ENCODE results near the gene ANKRD34B. TPM values are rescaled to one million over a fixed set of nuclear protein-coding genes. Genes with fewer than 3 reads are reported as not detected.
A peak's percentile ranks its signal among the peaks of the same experiment; 100 is the strongest.
"Not testable (repeated sequence)": the region's sequence is repeated elsewhere in the genome, so short reads cannot be mapped to it uniquely, and the experiment has no call there.

ANKRD34B gene
- total RNA-seq = not detected
- long read RNA-seq = 0 reads

DNA sequence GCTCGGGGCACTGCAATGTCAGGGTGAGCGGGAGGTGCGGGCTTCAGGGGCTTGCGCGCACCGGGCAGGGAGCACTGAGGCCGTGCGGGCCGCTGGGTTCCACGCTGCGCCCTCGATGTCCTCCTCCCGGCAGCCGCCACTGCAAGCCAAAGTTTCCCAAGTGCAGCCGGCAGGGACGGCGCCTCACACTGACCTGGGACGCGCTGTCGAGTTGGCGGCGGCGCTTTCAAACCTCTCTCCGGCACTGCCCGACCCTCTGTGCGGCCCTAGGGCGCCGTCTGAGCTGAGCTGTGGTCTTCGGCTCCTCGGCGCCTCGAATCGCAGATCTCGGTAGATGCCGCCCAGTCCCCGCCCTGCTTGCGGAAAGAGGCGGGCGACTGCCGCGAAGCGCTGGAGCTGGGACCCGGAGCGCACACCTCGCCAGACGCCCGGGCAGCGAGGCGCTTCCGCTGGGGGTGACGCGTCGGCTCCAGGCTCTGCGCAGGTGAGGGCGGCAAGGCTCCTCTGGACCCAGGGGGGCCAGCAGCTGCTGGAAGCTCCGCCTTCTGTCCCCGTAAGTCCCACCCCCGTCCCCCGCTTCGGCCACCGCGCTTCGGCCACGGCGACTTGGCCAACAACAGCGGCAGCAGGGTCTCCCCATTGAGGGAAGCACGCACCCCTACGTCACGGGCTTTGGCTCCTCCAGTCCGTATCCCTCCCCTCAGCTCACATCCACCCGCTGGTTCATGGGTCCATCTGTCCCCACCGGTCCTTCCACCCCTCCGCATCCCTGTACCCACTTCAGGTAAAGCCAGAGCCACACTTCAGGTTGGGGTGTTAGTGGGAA lies at the start of gene ANKRD34B:
TSS of gene ANKRD34B (minus strand) at position 320 of the 826 bp plus-strand sequence. CDS start 10,261 bp downstream, outside the sequence.
- DNase-seq (peak; percentile 45), ATAC-seq (ENCODE audit: poor library complexity) (no peak)
- intact Hi-C loops (cut with DNase I) = no loop called here

DNA sequence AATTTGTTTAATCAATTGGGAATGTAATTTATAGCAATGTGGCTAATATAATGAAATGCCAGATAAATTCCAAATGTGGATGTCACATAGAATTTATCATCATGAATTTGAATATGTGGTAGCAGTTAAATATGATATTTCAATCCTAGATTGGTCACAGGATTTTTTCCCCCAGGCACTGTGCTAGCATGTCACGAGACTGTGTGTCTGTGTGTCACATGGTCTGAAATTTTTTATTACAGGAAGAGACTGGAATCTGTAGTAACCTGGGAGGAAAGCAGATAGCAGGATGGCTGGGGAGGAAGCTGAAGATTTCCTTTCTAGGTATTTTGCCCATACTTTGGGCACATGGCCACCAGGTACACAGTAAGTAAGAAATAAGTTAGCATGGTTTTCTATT lies 49.0 kb upstream of the ANKRD34B start:
- ATAC-seq (ENCODE audit: poor library complexity) (no peak), DNase-seq (no peak)
- intact Hi-C loops (cut with DNase I) = no loop called here

DNA sequence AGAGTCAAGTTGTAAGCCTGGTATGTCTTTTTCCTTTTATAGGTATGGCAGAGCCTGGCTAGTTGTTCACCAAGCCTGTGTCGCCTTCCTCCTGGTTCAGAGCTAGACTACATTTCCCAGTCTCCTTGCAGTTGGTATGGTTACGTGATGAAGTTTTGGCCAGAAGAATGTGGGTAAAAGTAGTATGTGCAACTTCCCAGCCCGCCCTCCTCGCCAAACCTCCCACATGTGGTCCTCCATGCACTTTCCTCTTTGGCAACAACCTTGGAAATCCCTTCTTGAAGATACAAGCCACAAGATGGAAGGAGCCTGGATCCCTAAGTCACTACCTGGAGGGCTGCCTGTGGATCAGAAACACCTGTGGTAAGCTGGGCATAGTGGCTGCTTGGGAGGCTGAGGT lies 48.4 kb upstream of the ANKRD34B start:
- intact Hi-C loops (cut with DNase I) = no loop called here
- ATAC-seq (ENCODE audit: poor library complexity) = no peak
- DNase-seq = no peak

DNA sequence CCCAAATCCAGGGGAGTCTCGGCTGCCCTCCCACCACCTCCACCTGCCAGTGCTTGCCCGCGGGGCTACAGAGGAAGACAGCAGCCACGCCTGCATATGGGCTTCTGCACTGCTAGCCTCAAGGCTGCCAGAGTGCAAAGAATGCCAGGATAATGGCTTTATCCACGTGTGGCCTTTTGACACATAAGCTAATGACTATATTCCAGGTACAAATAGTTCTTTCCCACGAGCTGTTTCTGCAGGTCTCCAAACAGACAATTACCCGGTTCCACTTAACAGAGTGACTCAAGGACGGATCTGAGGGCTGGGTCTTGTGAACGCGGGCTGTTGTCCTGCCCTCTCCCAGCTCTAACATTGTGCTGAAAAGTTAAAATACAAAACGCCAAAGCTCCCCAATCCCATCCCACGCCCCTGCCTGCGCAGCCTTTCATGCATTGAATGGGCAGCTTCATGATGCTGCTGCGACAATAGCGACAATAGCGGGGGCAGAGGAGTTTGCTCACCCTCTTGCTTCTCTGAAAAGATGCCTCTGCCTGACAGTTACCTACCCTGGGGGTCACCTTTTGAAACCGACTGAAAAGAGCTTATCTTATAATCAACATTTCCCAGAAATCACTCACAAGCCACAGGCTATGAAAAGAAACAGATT lies 45.3 kb upstream of the ANKRD34B start:
- intact Hi-C loops (cut with DNase I) = no loop called here
- ATAC-seq (ENCODE audit: poor library complexity) (no peak), DNase-seq (no peak)

DNA sequence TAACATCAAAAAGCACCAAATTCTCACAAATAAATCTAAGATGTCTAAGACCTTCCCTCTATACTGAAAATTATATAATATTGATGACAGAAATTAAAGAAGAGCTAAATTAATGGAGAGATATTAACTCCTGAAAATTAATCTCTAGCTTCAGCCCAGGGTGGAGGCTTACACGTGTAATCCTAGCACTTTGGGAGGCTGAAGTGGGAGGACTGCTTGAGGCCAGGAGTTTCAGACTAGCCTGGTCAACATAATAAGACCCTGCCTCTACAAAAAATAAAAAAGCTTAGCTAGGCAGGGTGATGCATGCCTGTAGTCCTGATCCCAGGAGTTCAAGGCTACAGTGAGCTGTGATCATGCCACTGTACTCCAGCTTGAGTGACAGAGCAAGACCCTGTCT lies 39.6 kb upstream of the ANKRD34B start:
- DNase-seq (no peak), ATAC-seq (ENCODE audit: poor library complexity) (no peak)
- intact Hi-C loops (cut with DNase I) = no loop called here

DNA sequence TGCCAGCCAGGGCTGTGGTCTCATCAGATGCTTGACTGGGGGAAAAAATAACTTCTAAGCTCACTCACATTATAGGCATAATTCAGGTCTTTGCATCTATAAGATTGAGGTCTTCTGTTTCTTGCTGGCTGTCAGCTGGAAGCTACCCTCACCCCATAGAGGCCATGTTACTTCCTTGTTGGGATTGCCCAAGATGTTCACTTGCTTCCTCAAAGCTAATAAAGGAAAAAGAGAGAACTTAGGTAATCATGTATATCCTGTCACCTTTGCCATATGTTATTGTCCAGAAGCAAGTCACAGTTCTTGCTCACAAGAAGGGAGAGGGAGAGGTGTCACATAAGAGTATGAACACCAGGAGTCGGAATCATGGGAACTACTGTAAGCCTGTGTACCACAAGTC lies 38.7 kb upstream of the ANKRD34B start:
- DNase-seq (no peak), ATAC-seq (ENCODE audit: poor library complexity) (no peak)
- intact Hi-C loops (cut with DNase I) = no loop called here

DNA sequence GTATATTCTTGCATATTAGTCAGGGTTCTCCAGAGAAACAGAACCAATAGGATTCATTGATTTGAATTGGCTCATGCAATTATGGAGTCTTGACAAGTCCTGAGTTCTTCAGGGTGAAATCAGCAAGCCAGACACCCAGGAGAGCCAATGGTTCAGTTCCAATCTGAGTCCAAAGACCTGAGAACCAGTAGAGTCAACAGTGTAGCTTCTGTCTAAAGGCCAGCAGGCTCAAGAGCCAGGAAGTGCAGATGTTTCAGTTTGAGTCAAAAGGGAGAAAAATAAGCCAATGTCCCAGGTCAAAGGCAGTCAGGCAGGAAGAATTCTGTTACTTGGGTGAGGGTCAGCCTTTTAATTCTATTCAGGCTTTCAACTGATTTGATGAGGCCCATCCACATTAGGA lies 37.8 kb upstream of the ANKRD34B start:
- intact Hi-C loops (cut with DNase I) = no loop called here
- ATAC-seq (ENCODE audit: poor library complexity) = no peak
- no peak for DNase-seq

DNA sequence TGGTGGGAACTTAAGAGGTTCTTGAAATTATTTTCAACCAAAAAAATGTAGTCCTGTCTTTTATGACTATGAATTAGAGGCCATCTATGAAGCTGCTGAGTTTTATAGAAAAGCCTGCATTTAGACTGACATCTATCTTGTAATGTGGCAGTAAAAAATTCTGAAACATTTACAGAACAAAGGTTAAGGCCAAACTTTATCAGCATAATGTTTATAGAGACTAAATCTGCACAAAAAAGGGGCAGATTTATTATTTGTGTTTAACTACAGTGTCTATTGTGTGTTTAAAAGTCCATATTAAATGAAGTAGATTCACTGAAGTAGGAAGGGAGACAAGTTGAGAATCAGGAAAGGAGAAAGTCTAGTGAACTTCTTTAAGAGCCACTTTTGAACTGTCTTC lies 37.3 kb upstream of the ANKRD34B start:
- DNase-seq = no peak
- intact Hi-C loops (cut with DNase I) = no loop called here
- no peak for ATAC-seq (ENCODE audit: poor library complexity)

DNA sequence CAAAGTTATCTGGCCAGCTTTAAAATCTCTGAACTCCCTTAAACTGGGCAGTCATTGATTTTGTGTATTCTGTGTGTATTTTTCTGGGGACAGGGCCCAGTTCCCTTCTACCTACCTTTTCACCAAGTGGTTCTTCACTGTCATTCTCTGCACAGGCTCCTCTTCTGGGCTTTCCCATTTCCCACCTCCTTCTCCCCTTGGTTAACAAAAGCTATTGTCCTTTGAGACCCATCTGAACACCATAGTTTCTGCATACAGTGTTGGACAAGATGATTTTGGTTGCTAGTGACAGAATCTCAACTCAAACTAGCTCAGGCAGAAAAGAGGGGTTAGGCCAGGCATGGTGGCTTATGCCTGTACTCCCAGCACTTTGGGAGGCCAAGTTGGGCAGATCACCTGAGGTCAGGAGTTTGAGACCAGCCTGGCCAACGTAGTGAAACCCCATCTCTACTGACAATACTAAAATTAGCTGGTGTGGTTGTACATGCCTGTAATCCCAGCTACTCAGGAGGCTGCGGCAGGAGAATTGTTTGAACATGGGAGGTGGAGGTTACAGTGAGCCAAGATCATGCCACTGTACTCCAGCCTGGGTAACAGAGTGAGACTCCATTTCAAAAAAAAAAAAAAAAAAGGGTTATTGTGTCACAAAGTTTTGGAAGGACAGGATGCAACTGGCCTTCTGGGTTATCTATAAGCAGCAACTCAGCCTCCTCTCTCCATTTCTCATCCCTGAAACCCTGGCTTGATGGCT lies 31.0 kb upstream of the ANKRD34B start:
- no peak for ATAC-seq (ENCODE audit: poor library complexity)

DNA sequence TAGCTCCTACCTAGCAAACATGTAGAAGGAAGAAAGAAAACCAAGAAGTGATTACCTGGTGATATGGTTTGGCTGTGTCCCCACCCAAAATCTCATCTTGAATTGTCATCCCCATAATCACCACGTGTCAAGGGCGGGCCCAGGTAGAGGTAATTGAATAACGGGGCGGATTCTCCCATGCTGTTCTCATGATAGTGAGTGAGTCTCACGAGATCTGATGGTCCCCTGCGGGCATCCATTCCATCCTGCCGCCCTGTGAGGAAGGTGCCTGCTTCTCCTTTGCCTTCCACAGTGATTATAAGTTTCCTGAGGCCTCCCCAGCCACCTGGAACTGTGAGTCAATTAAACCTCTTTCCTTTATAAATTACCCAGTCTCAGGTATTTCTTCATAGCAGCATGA lies 27.4 kb upstream of the ANKRD34B start:
- ATAC-seq (ENCODE audit: poor library complexity) (no peak), DNase-seq (no peak)
- intact Hi-C loops (cut with DNase I) = no loop called here

More for the DNA sequence above, 31.0 kb upstream of the ANKRD34B start:
- intact Hi-C loops (cut with DNase I) = no loop called here
- DNase-seq = no peak

DNA sequence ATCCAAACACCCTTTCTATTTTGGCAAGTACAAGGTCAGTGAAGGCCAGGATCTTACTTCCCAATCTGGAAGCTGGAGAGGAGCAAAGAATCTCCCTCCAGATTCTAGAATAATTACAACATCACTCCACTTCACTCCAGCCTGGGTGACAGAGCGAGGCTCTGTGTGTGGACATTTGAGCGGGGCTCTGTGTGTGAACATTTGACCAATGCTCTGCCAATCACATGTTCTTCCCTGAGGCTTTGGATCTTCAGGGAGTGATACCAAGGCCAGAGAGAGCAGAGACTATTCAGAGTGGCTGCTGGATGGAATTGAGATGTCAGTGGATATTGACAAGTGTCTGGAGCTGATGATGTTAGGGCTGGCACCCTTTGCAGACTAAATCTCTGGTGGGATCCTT lies 24.7 kb upstream of the ANKRD34B start:
- ATAC-seq (ENCODE audit: poor library complexity) (no peak), DNase-seq (no peak)
- intact Hi-C loops (cut with DNase I) = no loop called here

DNA sequence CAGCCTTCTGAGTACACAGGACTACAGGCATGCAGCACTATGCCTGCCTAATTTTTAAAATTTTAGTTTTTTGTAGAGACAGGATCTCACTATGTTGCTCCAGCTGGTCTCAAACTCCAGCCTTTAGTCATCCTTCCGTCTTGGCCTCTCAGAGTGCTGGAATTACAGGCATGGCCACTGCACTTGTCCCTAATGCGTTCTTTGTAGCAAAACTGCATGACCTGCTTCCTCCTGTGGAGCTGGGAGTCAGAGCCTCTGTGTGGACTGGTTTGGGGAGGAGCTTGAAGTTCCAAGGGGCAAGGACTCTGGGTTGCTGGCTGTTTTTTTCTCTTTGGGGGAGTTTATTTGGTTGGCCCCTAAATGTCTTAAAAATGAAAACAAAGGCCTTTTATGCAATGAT lies 22.7 kb upstream of the ANKRD34B start:
- DNase-seq (no peak), ATAC-seq (ENCODE audit: poor library complexity) (no peak)
- intact Hi-C loops (cut with DNase I) = no loop called here

DNA sequence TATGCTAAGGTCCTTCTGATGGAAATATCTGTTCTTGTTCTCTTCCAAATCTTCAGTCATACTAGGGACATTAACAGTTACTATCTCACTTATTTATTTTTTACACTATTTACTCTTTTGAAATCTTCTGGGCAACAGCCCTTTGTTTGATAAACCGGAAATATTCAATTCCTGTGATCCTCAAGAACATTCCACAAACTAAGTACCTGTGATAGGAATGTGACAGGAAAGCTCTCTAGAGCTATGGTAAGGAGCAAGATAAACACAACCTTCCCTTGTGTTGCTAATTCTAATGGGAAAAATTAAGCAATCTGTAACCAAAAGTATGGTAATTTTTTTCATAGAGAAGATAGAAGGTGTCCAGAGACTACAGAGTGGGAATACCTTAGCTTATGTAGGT lies 22.0 kb upstream of the ANKRD34B start:
- ATAC-seq (ENCODE audit: poor library complexity) (no peak), DNase-seq (no peak)
- intact Hi-C loops (cut with DNase I) = no loop called here

DNA sequence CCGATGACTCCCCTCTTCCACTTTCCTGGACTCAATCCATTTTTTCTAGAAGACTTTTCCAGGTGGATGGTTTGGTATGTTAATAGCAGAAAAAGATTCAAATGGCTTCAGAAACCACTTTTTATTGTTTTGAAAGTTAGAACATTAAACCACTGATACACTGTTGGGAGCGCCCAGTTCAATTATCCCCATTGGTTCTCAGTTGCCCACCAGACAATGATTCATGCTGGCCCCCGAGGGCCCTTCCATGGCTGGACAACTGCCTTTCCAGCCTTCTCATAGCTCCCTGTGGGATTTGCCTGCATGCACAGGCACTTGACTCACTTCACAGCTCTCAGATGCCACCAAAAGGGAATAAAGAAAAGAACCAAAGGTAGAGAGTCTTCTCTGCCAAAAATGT lies 21.3 kb upstream of the ANKRD34B start:
- DNase-seq (no peak), ATAC-seq (ENCODE audit: poor library complexity) (no peak)
- intact Hi-C loops (cut with DNase I) = no loop called here

DNA sequence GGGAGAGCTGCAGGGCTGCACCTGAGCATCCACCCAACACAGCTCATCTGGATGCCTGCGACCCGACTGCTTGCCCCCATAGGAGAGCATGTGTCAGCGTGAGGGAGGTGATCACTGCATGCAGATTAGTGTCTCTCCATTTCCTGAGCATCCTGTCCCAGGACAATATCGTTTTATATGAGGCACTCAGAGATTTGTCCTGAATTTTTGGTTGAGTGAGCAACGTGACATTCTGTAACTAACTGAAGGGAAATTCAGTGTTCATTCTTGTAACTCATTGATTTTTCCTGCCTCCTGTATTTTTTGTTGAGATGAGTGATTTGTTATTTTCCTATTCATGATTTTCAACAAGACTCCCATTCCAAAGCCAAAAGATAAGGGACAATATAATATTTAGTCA lies 20.7 kb upstream of the ANKRD34B start:
- intact Hi-C loops (cut with DNase I) = no loop called here
- DNase-seq = no peak
- no peak for ATAC-seq (ENCODE audit: poor library complexity)

DNA sequence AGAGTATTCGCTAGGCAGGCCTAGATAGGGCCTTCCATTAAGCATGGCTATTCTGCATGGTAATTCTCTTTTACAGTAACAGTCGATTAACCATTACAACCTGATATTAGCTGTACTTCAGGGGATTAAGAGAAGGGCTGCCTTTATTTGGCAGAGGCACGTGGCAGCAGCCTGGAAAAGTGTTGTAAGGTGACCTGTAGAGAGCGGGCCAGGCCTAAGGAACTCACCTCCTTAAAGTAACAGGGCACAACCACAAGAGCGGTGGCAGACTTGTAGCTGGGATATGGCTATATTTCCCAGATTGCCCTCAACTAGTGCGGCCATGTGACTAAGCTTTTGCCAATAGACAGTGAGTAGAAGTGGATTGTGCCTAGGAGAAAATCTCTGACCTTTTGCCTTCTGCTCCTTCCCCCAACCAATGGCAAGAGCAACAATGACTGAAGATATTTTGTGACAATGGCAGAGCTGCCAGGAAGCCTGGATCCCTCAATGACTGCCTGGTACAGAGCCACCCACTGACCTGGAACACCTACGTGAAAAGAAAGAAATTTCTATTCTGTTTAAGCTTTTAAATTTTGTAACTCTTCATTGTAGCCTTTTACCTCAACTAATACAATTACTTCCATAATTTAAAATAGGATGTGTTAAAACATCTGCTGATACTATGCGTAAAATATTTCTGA lies 18.9 kb upstream of the ANKRD34B start:
- intact Hi-C loops (cut with DNase I) = no loop called here
- DNase-seq (no peak), ATAC-seq (ENCODE audit: poor library complexity) (no peak)

DNA sequence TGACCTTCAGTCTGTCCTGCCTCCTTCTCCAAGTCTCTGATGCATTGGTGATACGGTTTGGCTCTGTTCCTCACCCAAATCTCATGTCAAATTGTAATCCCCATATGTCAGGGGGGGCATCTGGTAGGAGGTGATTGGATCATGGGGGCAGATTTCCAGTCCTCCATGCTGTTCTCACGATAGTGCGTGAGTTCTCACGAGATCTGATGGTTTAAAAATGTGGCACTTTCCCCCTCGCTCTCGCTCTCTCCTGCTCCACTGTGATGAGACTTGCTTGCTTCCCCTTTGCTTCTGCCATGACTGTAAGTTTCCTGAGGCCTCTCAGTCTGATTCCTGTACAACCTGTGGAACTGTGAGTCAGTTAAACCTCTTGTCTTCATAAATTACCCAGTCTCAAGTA lies 14.7 kb upstream of the ANKRD34B start:
- ATAC-seq (ENCODE audit: poor library complexity) (no peak), DNase-seq (no peak)
- intact Hi-C loops (cut with DNase I) = no loop called here

DNA sequence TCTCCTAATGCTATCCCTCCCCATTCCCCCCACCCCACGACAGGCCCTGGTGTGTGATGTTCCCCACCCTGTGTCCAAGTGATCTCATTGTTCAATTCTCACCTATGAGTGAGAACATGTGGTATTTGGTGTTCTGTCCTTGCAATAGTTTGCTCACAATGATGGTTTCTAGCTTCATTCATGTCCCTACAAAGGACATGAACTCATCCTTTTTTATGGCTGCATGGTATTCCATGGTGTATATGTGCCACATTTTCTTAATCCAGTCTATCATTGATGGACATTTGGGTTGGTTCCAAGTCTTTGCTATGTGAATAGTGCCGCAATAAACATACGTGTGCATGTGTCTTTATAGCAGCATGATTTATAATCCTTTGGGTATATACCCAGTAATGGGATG lies 10.2 kb upstream of the ANKRD34B start:
- ATAC-seq (ENCODE audit: poor library complexity); intact Hi-C loops (cut with DNase I); DNase-seq: not testable (repeated sequence)

DNA sequence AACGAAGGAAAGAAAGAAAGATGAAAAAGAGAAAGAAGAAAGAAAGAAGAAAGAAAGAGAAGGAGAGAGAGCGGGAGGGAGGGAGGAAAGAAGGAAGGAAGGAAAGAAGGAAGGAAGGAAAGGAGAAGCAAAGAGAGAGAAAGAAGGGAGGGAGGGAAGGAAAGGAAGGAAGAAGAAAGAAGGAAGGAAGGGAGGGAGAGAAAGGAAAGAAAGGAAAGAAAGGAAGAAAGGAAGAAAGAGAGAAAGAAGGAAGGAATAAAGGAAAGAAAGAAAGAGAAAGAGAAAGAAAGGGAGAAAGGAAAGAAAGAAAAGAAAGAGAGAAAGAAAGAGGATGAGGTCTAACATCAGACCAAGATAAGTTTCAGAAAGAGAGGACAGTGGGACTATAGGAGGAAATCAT lies 9.0 kb upstream of the ANKRD34B start:
- DNase-seq = no peak
- intact Hi-C loops (cut with DNase I) = no loop called here
- ATAC-seq (ENCODE audit: poor library complexity) = no peak
